ENCODE measurements around the gene CSKMT.

The CSKMT gene

DNA sequence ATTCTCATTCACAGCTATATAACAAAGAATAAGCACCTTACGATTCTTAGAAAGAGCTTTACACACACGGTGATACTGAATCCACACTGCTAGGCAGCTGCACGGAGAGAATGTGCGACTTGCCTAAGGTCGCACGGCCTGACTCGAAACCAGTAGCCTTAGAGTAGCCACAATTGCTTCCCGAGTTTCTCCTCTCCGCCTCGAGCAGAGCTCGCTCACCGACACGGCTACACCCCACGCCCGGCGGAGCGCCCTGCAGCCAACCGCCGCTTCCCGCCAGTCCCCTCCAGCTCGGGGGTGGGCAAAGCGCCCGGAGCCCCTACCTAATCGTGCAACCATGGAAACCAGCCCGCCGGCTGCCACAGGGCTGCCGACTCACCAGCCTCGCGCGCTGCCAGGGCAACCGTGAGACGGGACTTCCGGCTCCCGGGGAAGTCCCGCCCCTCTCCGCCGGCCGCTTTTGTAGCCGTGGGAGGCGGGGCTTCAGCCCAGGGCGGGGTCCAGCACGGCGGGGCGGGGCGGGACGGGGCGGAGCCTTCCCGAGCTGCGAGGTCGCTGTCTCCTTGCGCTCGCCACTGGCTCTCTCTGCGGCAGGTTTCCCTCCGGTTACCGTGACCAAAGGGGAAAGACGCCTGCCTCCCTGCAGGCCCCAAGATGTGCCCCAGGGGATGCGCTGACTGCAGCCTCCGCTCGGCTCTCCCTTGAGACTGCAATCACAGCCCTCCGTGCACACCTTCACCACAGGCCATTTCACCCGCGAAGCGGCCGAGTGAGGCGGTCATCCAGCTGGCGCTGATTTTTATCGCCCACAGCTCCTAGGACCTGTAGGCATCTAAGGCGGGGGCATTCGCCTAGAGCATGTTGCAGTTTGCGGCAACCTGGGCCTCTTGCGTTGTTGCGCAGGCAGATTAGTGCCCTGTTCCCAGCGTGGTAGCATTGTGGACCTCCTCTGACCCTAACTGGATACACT, 41.1 kb downstream of the CSKMT start:
- H3K4me3 ChIP-seq (ENCODE audit: low read length in 2 of 2) = peak overlapping the region; percentile 70 to 91
- peak overlapping the region; percentile 88 for H2AFZ ChIP-seq (ENCODE audit: low read length)
- peak overlapping the region; percentile 43 for H3K14ac ChIP-seq (ENCODE audit: low read length)
- H2BK120ac ChIP-seq (ENCODE audit: low read depth, low read length) = peak overlapping the region; percentile 18
- no CpG with 5 or more reads among the region's 73 CpGs for WGBS, 2 donors (ENCODE audit: extremely low coverage in 2 of 2, insufficient read length in 2 of 2, insufficient replicate concordance in 1 of 2)
- peak overlapping the region; percentile 38 for H2BK15ac ChIP-seq (ENCODE audit: low read length)
- no peaks in the 10 kb centered on the region for H3K27me3 ChIP-seq (ENCODE audit: control insufficient read depth in 3 of 3, insufficient read depth in 3 of 3, low read depth in 1 of 3, low read length in 3 of 3)
- H4K8ac ChIP-seq (ENCODE audit: low read depth, low read length) = no peak overlapping the region
- no peaks in the 10 kb centered on the region for H3K79me1 ChIP-seq (ENCODE audit: low read depth, low read length)
- peak overlapping the region; percentile 94 for H3K4me2 ChIP-seq (ENCODE audit: insufficient read depth, low read length, poor library complexity, severe bottlenecking)
- peak overlapping the region; percentile 89 for H3K9ac ChIP-seq (ENCODE audit: low read depth, low read length, poor library complexity)
- H2BK5ac ChIP-seq (ENCODE audit: low read length) = peak overlapping the region; percentile 94
- H3K18ac ChIP-seq (ENCODE audit: low read length) = peak overlapping the region; percentile 98
- H3K9me3 ChIP-seq (replicated peaks in 1 of 2; ENCODE audit: control insufficient read depth in 2 of 2, insufficient read depth in 1 of 2, low read depth in 1 of 2, low read length in 2 of 2) = no peaks in the 10 kb centered on the region
- H4K91ac ChIP-seq (ENCODE audit: low read depth, low read length, poor library complexity) = no peak overlapping the region
- peaks cover 10 to 57% of the 10 kb centered on the region in 2 donors for H3K36me3 ChIP-seq (replicated peaks in 1 of 2; ENCODE audit: control insufficient read depth in 2 of 2, insufficient read depth in 2 of 2, low read length in 2 of 2)
- DNase-seq (ENCODE audit: low spot score) = peak; percentile 94
- H3K4me1 ChIP-seq (ENCODE audit: control insufficient read depth in 2 of 2, insufficient read depth in 1 of 2, low read depth in 1 of 2, low read length in 2 of 2) = peaks cover 23 to 31% of the 10 kb centered on the region in 2 donors
- peak overlapping the region; percentile 97 for H3K4ac ChIP-seq (ENCODE audit: low read length)
- H3K27ac ChIP-seq (replicated peaks; ENCODE audit: low read length) = peak overlapping the region; percentile 92
- peak overlapping the region; percentile 88 for H2AK5ac ChIP-seq (ENCODE audit: low read depth, low read length)
- peak overlapping the region; percentile 76 for H2BK12ac ChIP-seq (ENCODE audit: low read length)
- H3K23ac ChIP-seq (ENCODE audit: low read depth, low read length, poor library complexity) = peak overlapping the region; percentile 90

DNA sequence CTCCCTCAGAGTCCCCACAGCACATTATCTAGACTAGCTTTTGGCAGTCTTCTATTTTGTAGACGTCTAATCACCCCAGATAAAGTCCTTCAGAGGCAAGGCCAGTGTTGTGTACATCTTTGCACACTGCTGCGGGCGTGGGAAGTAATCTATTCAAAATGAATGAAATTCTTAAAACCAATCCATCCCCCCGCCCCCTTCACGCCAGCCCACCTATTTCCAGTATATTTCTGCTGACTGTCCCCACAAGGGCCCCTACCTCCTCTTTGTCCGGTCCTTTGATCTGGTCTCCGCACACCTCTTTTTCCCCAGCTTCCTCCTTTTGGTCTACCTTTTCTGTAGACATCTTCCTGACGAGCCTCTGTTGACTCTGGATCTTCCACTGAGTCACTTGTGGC, 41.7 kb downstream of the CSKMT start:
- Histone ChIP-seq H2BK120ac (ENCODE audit: low read depth, low read length) (no peak overlapping the region), H3K4me2 (ENCODE audit: insufficient read depth, low read length, poor library complexity, severe bottlenecking) (peak overlapping the region; percentile 94), H3K79me1 (ENCODE audit: low read depth, low read length) (no peaks in the 10 kb centered on the region), H3K36me3 (replicated peaks in 1 of 2; ENCODE audit: control insufficient read depth in 2 of 2, insufficient read depth in 2 of 2, low read length in 2 of 2) (peaks cover 12 to 57% of the 10 kb centered on the region in 2 donors), H2AFZ (ENCODE audit: low read length) (peak overlapping the region; percentile 77), H3K4me3 (ENCODE audit: low read length in 2 of 2) (peak overlapping the region; percentile 70 to 73), H3K27ac (replicated peaks; ENCODE audit: low read length) (peak overlapping the region; percentile 92), H3K23ac (ENCODE audit: low read depth, low read length, poor library complexity) (peak overlapping the region; percentile 90), H3K9me3 (replicated peaks in 1 of 2; ENCODE audit: control insufficient read depth in 2 of 2, insufficient read depth in 1 of 2, low read depth in 1 of 2, low read length in 2 of 2) (no peaks in the 10 kb centered on the region), H3K18ac (ENCODE audit: low read length) (peak overlapping the region; percentile 98), H2BK15ac (ENCODE audit: low read length) (no peak overlapping the region), H4K8ac (ENCODE audit: low read depth, low read length) (no peak overlapping the region), H3K27me3 (ENCODE audit: control insufficient read depth in 3 of 3, insufficient read depth in 3 of 3, low read depth in 1 of 3, low read length in 3 of 3) (no peaks in the 10 kb centered on the region), H3K4me1 (ENCODE audit: control insufficient read depth in 2 of 2, insufficient read depth in 1 of 2, low read depth in 1 of 2, low read length in 2 of 2) (peaks cover 23 to 31% of the 10 kb centered on the region in 2 donors), H4K91ac (ENCODE audit: low read depth, low read length, poor library complexity) (no peak overlapping the region), H2AK5ac (ENCODE audit: low read depth, low read length) (peak overlapping the region; percentile 88), H3K4ac (ENCODE audit: low read length) (no peak overlapping the region), H2BK12ac (ENCODE audit: low read length) (no peak overlapping the region), H3K9ac (ENCODE audit: low read depth, low read length, poor library complexity) (peak overlapping the region; percentile 86), H2BK5ac (ENCODE audit: low read length) (peak overlapping the region; percentile 94), H3K14ac (ENCODE audit: low read length) (no peak overlapping the region)
- no peak for DNase-seq (ENCODE audit: low spot score)
- no CpG with 5 or more reads among the region's 8 CpGs for WGBS, 2 donors (ENCODE audit: extremely low coverage in 2 of 2, insufficient read length in 2 of 2, insufficient replicate concordance in 1 of 2)

DNA sequence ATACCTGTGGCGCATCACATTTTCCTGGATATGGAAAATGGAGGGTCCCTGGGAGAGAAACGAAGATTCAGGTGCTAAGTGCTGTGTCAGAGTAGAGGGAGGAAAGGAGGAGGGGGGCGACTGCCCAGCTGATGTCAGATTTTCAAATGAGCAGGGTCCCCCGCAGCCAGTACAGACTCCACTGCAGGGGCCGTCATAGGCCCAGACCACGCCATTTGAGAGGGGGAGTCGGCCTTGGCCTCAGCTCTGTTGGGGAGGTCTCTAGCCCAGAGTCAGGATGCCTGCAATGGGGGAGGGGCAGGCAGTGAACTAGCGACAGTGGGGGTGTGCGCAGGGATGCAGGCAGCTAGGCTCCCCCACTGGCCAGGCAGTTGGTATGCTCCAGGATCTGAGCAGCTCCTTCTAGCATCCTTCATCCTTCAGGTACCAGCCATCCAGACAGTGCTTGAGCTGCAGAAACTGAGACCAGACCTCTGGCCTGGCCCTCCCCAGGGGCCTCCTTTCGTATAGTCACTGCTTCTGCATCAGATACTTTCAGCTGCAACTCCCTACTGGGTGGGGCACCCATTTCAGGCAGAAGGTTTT, 42.3 kb downstream of the CSKMT start, which contains the start of the genes BSCL2 and GNG3:
BSCL2 (minus strand) TSS at position 148 of the 585 bp plus-strand sequence. CDS start 229 bp downstream, outside the sequence.
GNG3 (plus strand) TSS at position 400 of the 585 bp plus-strand sequence. CDS start 620 bp downstream, outside the sequence.
- H3K23ac ChIP-seq (ENCODE audit: low read depth, low read length, poor library complexity) = peak within 1 kb of the TSS; percentile 90
- no peak within 1 kb of the TSS for H4K8ac ChIP-seq (ENCODE audit: low read depth, low read length)
- peak within 1 kb of the TSS; percentile 97 for H3K4ac ChIP-seq (ENCODE audit: low read length)
- H2AFZ ChIP-seq (ENCODE audit: low read length) = peak within 1 kb of the TSS; percentile 77
- H4K91ac ChIP-seq (ENCODE audit: low read depth, low read length, poor library complexity) = no peak within 1 kb of the TSS
- peak within 1 kb of the TSS; percentile 86 for H3K9ac ChIP-seq (ENCODE audit: low read depth, low read length, poor library complexity)
- no peaks in the 10 kb centered on the region for H3K27me3 ChIP-seq (ENCODE audit: control insufficient read depth in 3 of 3, insufficient read depth in 3 of 3, low read depth in 1 of 3, low read length in 3 of 3)
- peak within 1 kb of the TSS; percentile 88 for H2AK5ac ChIP-seq (ENCODE audit: low read depth, low read length)
- DNase-seq (ENCODE audit: low spot score) = peak; percentile 79
- H3K27ac ChIP-seq (replicated peaks; ENCODE audit: low read length) = peak within 1 kb of the TSS; percentile 92
- H2BK5ac ChIP-seq (ENCODE audit: low read length) = peak within 1 kb of the TSS; percentile 94
- peak within 1 kb of the TSS; percentile 94 for H3K4me2 ChIP-seq (ENCODE audit: insufficient read depth, low read length, poor library complexity, severe bottlenecking)
- peaks cover 23 to 31% of the 10 kb centered on the region in 2 donors for H3K4me1 ChIP-seq (ENCODE audit: control insufficient read depth in 2 of 2, insufficient read depth in 1 of 2, low read depth in 1 of 2, low read length in 2 of 2)
- no peaks in the 10 kb centered on the region for H3K9me3 ChIP-seq (replicated peaks in 1 of 2; ENCODE audit: control insufficient read depth in 2 of 2, insufficient read depth in 1 of 2, low read depth in 1 of 2, low read length in 2 of 2)
- no CpG with 5 or more reads among the region's 10 CpGs for WGBS, 2 donors (ENCODE audit: extremely low coverage in 2 of 2, insufficient read length in 2 of 2, insufficient replicate concordance in 1 of 2)
- H2BK15ac ChIP-seq (ENCODE audit: low read length) = peak within 1 kb of the TSS; percentile 38
- peak within 1 kb of the TSS; percentile 76 for H2BK12ac ChIP-seq (ENCODE audit: low read length)
- peak within 1 kb of the TSS; percentile 98 for H3K18ac ChIP-seq (ENCODE audit: low read length)
- H3K36me3 ChIP-seq (replicated peaks in 1 of 2; ENCODE audit: control insufficient read depth in 2 of 2, insufficient read depth in 2 of 2, low read length in 2 of 2) = peaks cover 12 to 57% of the 10 kb centered on the region in 2 donors
- H3K4me3 ChIP-seq (ENCODE audit: low read length in 2 of 2) = peak within 1 kb of the TSS; percentile 70 to 73
- H3K79me1 ChIP-seq (ENCODE audit: low read depth, low read length) = no peaks in the 10 kb centered on the region
- peak within 1 kb of the TSS; percentile 18 for H2BK120ac ChIP-seq (ENCODE audit: low read depth, low read length)
- peak within 1 kb of the TSS; percentile 43 for H3K14ac ChIP-seq (ENCODE audit: low read length)

Measured in neuronal stem cell (in vitro differentiated cells).